Suppressor macrophage (primary cell): ENCODE results near the gene MPHOSPH10.
"Not testable (repeated sequence)": the region's sequence is repeated elsewhere in the genome, so short reads cannot be mapped to it uniquely, and the experiment has no call there.

Experiments
- DNase-seq, 4 experiments: peaks; one replicate each; pipeline ENCODE4 v3.0.0-alpha.2; 2020 to 2022

The MPHOSPH10 gene

GRCh38 chr2:71122387-71123298 is 7.8 kb upstream of the MPHOSPH10 start:
- no peak for DNase-seq

- no peak for DNase-seq
Measured at GRCh38 chr2:71125506-71126294, 4.7 kb upstream of the MPHOSPH10 start.

- no peak for DNase-seq
Measured at GRCh38 chr2:71126957-71127356, 3.5 kb upstream of the MPHOSPH10 start.

GRCh38 chr2:71129114-71129901 is 1.1 kb upstream of the MPHOSPH10 start:
- peak in 2 of 4 experiments; percentile 5 to 7 for DNase-seq

- DNase-seq: peak in 1 of 4 experiments; percentile 66
Measured at GRCh38 chr2:71129902-71130151, 607 bp upstream of the MPHOSPH10 start.

GRCh38 chr2:71130905-71131244 is 441 bp downstream of the MPHOSPH10 start:
- DNase-seq: peak in 3 of 4 experiments; percentile 40 to 53 (median 46)

- not testable (repeated sequence) for DNase-seq
Measured at GRCh38 chr2:71131387-71132166, 1.1 kb downstream of the MPHOSPH10 start.

- DNase-seq: no peak
Measured at GRCh38 chr2:71133603-71134002, 3.2 kb downstream of the MPHOSPH10 start.

- no peak for DNase-seq
Measured at GRCh38 chr2:71136174-71136573, 5.7 kb downstream of the MPHOSPH10 start.

- DNase-seq: no peak
Measured at GRCh38 chr2:71143782-71144181, 13.3 kb downstream of the MPHOSPH10 start.

GRCh38 chr2:71148506-71149063 is 18.2 kb downstream of the MPHOSPH10 start:
- no peak for DNase-seq

GRCh38 chr2:71150082-71150816 is 19.8 kb downstream of the MPHOSPH10 start:
- DNase-seq: no peak

GRCh38 chr2:71151620-71152019 is 21.2 kb downstream of the MPHOSPH10 start:
- no peak for DNase-seq

GRCh38 chr2:71153585-71154224 is 23.3 kb downstream of the MPHOSPH10 start:
- no peak for DNase-seq

GRCh38 chr2:71154279-71154678 is 23.8 kb downstream of the MPHOSPH10 start:
- DNase-seq: no peak

- peak in 2 of 4 experiments; percentile 17 to 30 for DNase-seq
Measured at GRCh38 chr2:71154798-71155197, 24.4 kb downstream of the MPHOSPH10 start.

GRCh38 chr2:71155846-71156245 is 25.4 kb downstream of the MPHOSPH10 start:
- no peak for DNase-seq

- DNase-seq: no peak
Measured at GRCh38 chr2:71156573-71156972, 26.1 kb downstream of the MPHOSPH10 start.

- peak; percentile 55 to 73 (median 70) for DNase-seq
Measured at GRCh38 chr2:71157124-71157793, 26.8 kb downstream of the MPHOSPH10 start.

GRCh38 chr2:71166812-71167211 is 36.4 kb downstream of the MPHOSPH10 start:
- DNase-seq: peak in 2 of 4 experiments; percentile 19 to 28
